SK-N-SH (cell line): ENCODE results near the gene AGPAT3. TPM values are rescaled to one million over a fixed set of nuclear protein-coding genes. Genes with fewer than 3 reads are reported as not detected.

Experiments used
- CTCF ChIA-PET: fragments of 300-600, 350-600 bp; formaldehyde crosslinking; extraction: SDS; loops from one replicate; lab custom pipeline; 2021; lab: Yijun Ruan, JAX
- POLR2A ChIA-PET: fragments of 350-600 bp; sonication (Branson Sonifier 250); formaldehyde crosslinking; extraction: SDS; loops from one replicate; lab custom pipeline; 2020; ENCODE audit warnings: antibody characterized with exemption, inconsistent platforms; lab: Yijun Ruan, JAX
- DNase-seq: peaks from one replicate; pipeline ENCODE4 v3.0.0; 2012
- H2AFZ ChIP-seq: fragments of 200-600 bp; sonication (generic); 2 replicates; pipeline ENCODE4 v1.8.1; 2016; ENCODE audit warnings: antibody characterized with exemption, mild to moderate bottlenecking, low read depth
- H3F3A ChIP-seq: fragments of 200-600 bp; sonication (generic); replicated peaks from 2 replicates; pipeline ENCODE3; 2016; ENCODE audit warnings: antibody characterized with exemption, mild to moderate bottlenecking; ENCODE audit not compliant: insufficient read depth
- H3K27ac ChIP-seq, 2 experiments: fragments of 200-500 bp in 1 of 2; fragments of 200-600 bp in 1 of 2; sonication (Bioruptor generic) in 1 of 2; sonication (generic), shearing (Covaris generic) in 1 of 2; 2 replicates each; pipeline versions ENCODE4 v1.5.1 to v1.6.1; 2014 to 2016; ENCODE audit warnings: low read depth in 2 of 2, inconsistent platforms in 1 of 2, low read length in 1 of 2, mild to moderate bottlenecking in 1 of 2, mixed read lengths in 1 of 2
- H3K27me3 ChIP-seq: fragments of 200-600 bp; sonication (generic), shearing (Covaris generic); 2 replicates; pipeline ENCODE4 v1.6.1; 2016; ENCODE audit warnings: mixed run types; ENCODE audit not compliant: insufficient read depth
- H3K36me3 ChIP-seq, 2 experiments: fragments of 200-500 bp in 1 of 2; fragments of 200-600 bp in 1 of 2; sonication (Bioruptor generic) in 1 of 2; sonication (generic) in 1 of 2; replicated peaks in 1 of 2; 2 replicates each; pipeline versions ENCODE3 to v1.5.1; 2014 to 2016; ENCODE audit warnings: low read length in 1 of 2, mild to moderate bottlenecking in 1 of 2; ENCODE audit not compliant: insufficient read depth in 2 of 2, control insufficient read depth in 1 of 2
- H3K4me1 ChIP-seq, 2 experiments: fragments of 200-500 bp in 1 of 2; fragments of 200-600 bp in 1 of 2; sonication (Bioruptor generic) in 1 of 2; sonication (generic), shearing (Covaris generic) in 1 of 2; 2 replicates each; pipeline versions ENCODE4 v1.5.1 to v1.6.1; 2014 to 2016; ENCODE audit warnings: low read depth in 1 of 2, low read length in 1 of 2, mixed run types in 1 of 2; ENCODE audit not compliant: insufficient read depth in 2 of 2, control insufficient read depth in 1 of 2
- H3K4me2 ChIP-seq: fragments of 200-600 bp; sonication (generic), shearing (Covaris generic); 2 replicates; pipeline ENCODE4 v1.6.1; 2017; ENCODE audit warnings: mixed run types
- H3K4me3 ChIP-seq, 2 experiments: fragments of 200-500 bp in 1 of 2; fragments of 200-600 bp in 1 of 2; sonication (Bioruptor generic) in 1 of 2; sonication (generic), shearing (Covaris generic) in 1 of 2; 2 replicates each; pipeline versions ENCODE4 v1.5.1 to v1.8.1; 2014 to 2016; ENCODE audit warnings: low read depth in 2 of 2, inconsistent platforms in 1 of 2, low read length in 1 of 2, mild to moderate bottlenecking in 1 of 2, mixed read lengths in 1 of 2, moderate library complexity in 1 of 2
- H3K79me2 ChIP-seq: fragments of 200-600 bp; sonication (generic); 2 replicates; pipeline ENCODE4 v1.8.1; 2017; ENCODE audit warnings: mild to moderate bottlenecking; ENCODE audit not compliant: insufficient read depth
- H3K9ac ChIP-seq: fragments of 200-600 bp; sonication (generic); 2 replicates; pipeline ENCODE4 v1.6.1; 2017; ENCODE audit warnings: mixed run types
- H3K9me2 ChIP-seq: fragments of 200-600 bp; sonication (generic); 2 replicates; pipeline ENCODE4 v1.6.1; 2017; ENCODE audit warnings: mixed run types
- H3K9me3 ChIP-seq: fragments of 200-600 bp; sonication (generic); 2 replicates; pipeline ENCODE4 v1.6.1; 2017; ENCODE audit warnings: mixed run types, mild to moderate bottlenecking, moderate library complexity
- H4K20me1 ChIP-seq: fragments of 200-600 bp; sonication (generic); 2 replicates; pipeline ENCODE4 v1.6.1; 2017; ENCODE audit warnings: mild to moderate bottlenecking, mixed run types; ENCODE audit not compliant: insufficient read depth
- CTCF ChIP-seq: fragments of 200-600 bp; sonication (generic); IDR thresholded peaks from 2 replicates; pipeline ENCODE4 v1.6.1; 2017; ENCODE audit warnings: antibody characterized with exemption, mild to moderate bottlenecking, moderate library complexity
- ELF1 ChIP-seq: IDR thresholded peaks from 2 replicates; pipeline ENCODE4 v1.4.0; 2012
- FOSL2 ChIP-seq: IDR thresholded peaks from 2 replicates; pipeline ENCODE4 v1.4.0; 2012; ENCODE audit warnings: low read depth, mild to moderate bottlenecking, moderate library complexity, borderline replicate concordance
- MEF2A ChIP-seq: IDR thresholded peaks from 2 replicates; pipeline ENCODE4 v1.4.0; 2012; ENCODE audit warnings: low read depth, borderline replicate concordance
- MXI1 ChIP-seq: IDR thresholded peaks from 2 replicates; pipeline ENCODE4 v1.6.1; 2012; ENCODE audit warnings: mild to moderate bottlenecking, low read depth, low read length, improper control_type of control experiment
- PBX3 ChIP-seq: IDR thresholded peaks from 2 replicates; pipeline ENCODE4; 2012
- POLR2AphosphoS5 ChIP-seq: IDR thresholded peaks from 2 replicates; pipeline ENCODE4 v1.6.1; 2012; ENCODE audit warnings: low read depth, low read length
- RAD21 ChIP-seq: IDR thresholded peaks from 2 replicates; pipeline ENCODE4 v1.6.1; 2012; ENCODE audit warnings: mild to moderate bottlenecking, low read length
- RFX5 ChIP-seq: IDR thresholded peaks from 2 replicates; pipeline ENCODE4 v1.6.1; 2012; ENCODE audit warnings: mild to moderate bottlenecking, improper control_type of control experiment, low read length
- TAF1 ChIP-seq: IDR thresholded peaks from 2 replicates; pipeline ENCODE4 v1.6.1; 2012; ENCODE audit warnings: low read depth, mild to moderate bottlenecking, low read length, moderate library complexity, borderline replicate concordance
- TCF12 ChIP-seq: IDR thresholded peaks from 2 replicates; pipeline ENCODE4 v1.4.0; 2012
- ZBTB33 ChIP-seq: IDR thresholded peaks from 2 replicates; pipeline ENCODE4 v1.4.0; 2012; ENCODE audit warnings: low read depth, borderline replicate concordance
- WGBS: methylation state at CpG from one replicate; pipeline ENCODE4 v1.1.6; 2017; ENCODE audit warnings: low lambda C conversion rate; 5-methylcytosine and 5-hydroxymethylcytosine counted together
- polyA plus RNA-seq, 3 experiments: library from polyadenylated mRNA; depleted of rRNA; stranded (reverse); fragments of >200 nt; gene quantifications; 2 replicates each; pipeline ENCODE4 v1.2.3, GENCODE V29; 2012

AGPAT3 gene
- polyA plus RNA-seq, 1 of the 3 experiments (the other 2 are of a cell fraction) = 35.3 TPM

GRCh38 chr21:43925609-43926008 lies 60.6 kb downstream of the AGPAT3 start:
- Histone ChIP-seq H2AFZ (no peak overlapping the region), H3K9me3 (no peaks in the 10 kb centered on the region), H3K79me2 (peaks cover 19% of the 10 kb centered on the region), H3K4me2 (no peak overlapping the region), H4K20me1 (peaks cover 31% of the 10 kb centered on the region), H3K4me1 (peaks cover 0 to 30% of the 10 kb centered on the region in 2 experiments; a peak in 1 of 4 replicates), H3K36me3 (peaks cover 0 to 32% of the 10 kb centered on the region in 2 experiments), H3F3A (no peaks in the 10 kb centered on the region), H3K9ac (no peak overlapping the region), H3K9me2 (no peaks in the 10 kb centered on the region), H3K4me3 (no peak overlapping the region), H3K27ac (no peak overlapping the region; a peak in 1 of 4 replicates), H3K27me3 (no peaks in the 10 kb centered on the region)
- 90% methylated on average over 14 of the region's 14 CpGs for WGBS
- POLR2A ChIA-PET = no interaction called here
- CTCF ChIA-PET = interaction anchor here (0.5 to 3.5 kb wide), 3 partner anchors 11 to 15 kb away, joined by 3 to 14 read pairs (median 4); no protein-coding TSS in a partner anchor
- no peak for TF ChIP-seq MXI1
- TF ChIP-seq CTCF = no peak
- TF ChIP-seq TAF1 = no peak
- TF ChIP-seq FOSL2 = no peak
- no peak for DNase-seq

- 97% methylated on average over 15 of the region's 20 CpGs for WGBS
Observed at GRCh38 chr21:43926196-43926595, 61.2 kb downstream of the AGPAT3 start.

More at GRCh38 chr21:43926196-43926595, 61.2 kb downstream of the AGPAT3 start:
- H3K9me3 ChIP-seq = no peaks in the 10 kb centered on the region
- H3F3A ChIP-seq = no peaks in the 10 kb centered on the region
- H3K79me2 ChIP-seq = peaks cover 18% of the 10 kb centered on the region
- H4K20me1 ChIP-seq = peaks cover 29% of the 10 kb centered on the region
- peaks cover 0 to 26% of the 10 kb centered on the region in 2 experiments; a peak in 1 of 4 replicates for H3K4me1 ChIP-seq
- H3K27ac ChIP-seq = no peak overlapping the region; a peak in 1 of 4 replicates
- H3K9ac ChIP-seq = no peak overlapping the region
- no peak overlapping the region for H3K4me2 ChIP-seq
- H3K27me3 ChIP-seq = no peaks in the 10 kb centered on the region
- H2AFZ ChIP-seq = no peak overlapping the region
- POLR2A ChIA-PET = no interaction called here
- TF ChIP-seq ELF1 (no peak), TCF12 (no peak), RFX5 (no peak), ZBTB33 (no peak), POLR2AphosphoS5 (no peak), MEF2A (no peak), PBX3 (no peak), RAD21 (no peak)
- CTCF ChIA-PET = interaction anchor here (0.5 to 3.5 kb wide), 4 partner anchors 10 to 1023 kb away, joined by 3 to 14 read pairs (median 4); no protein-coding TSS in a partner anchor
- no peak for DNase-seq
- H3K4me3 ChIP-seq = no peak overlapping the region
- peaks cover 0 to 32% of the 10 kb centered on the region in 2 experiments for H3K36me3 ChIP-seq
- no peaks in the 10 kb centered on the region for H3K9me2 ChIP-seq
